ENCODE results near the gene PRKAA1.

The PRKAA1 gene
- total RNA-seq: 93.8 to 129 (median 119) reads per million in 3 donors

DNA sequence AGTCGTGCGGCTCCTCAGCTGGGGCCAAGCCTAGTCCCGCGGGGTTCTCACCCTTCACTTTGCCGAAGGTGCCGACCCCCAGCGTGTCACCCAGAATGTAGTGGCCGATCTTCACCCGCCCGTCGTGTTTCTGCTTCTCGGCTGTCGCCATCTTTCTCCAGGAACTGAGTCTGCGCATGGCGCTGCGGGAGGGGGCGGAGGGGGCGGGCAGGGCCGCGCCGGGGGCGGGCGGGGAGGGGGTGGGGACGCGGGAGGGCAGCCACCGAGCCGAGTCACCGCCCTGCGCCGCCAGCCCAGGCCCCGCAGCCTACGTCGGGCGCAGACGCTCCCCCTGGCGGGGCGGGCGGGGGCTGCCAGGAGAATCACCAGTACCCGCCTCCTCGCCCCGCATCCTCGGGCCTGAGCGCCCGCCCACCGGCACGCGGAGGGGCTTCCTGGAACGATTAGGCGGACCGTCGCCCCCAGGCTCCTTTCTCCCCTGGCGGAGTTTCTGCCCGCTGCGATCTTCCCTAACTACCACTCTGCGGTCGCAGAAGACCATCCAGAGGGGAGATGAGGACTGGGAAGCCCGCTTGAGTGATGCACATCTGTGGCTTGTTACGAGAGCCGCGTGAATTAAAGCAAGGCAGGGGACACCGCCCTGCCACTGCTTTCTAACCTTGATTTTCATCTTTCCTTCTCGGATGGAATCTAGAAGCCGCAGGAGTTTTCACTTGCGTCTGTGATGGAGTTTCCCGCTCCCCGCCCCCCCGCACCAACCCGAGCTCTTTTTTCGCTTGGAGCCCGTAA lies at the start of gene PRKAA1:
Gene PRKAA1, minus strand, starts transcription at position 363 of the 789 bp plus-strand sequence. Its CDS starts 185 bp downstream, at position 178.
- Histone ChIP-seq H3K9me3 (ENCODE audit: control insufficient read depth, low read length) (no peaks in the 10 kb centered on the region), H3K27me3 (replicated peaks; ENCODE audit: control insufficient read depth, insufficient read depth, low read length, poor library complexity, severe bottlenecking) (no peaks in the 10 kb centered on the region), H3K27ac (ENCODE audit: insufficient read depth, low read length, poor library complexity, severe bottlenecking) (peak within 1 kb of the TSS; percentile 91), H3K4me3 (ENCODE audit: insufficient read depth, low read depth, low read length, poor library complexity, severe bottlenecking) (peak within 1 kb of the TSS; percentile 91), H3K36me3 (ENCODE audit: control insufficient read depth, insufficient read depth, low read length) (no peaks in the 10 kb centered on the region), H3K4me1 (ENCODE audit: control insufficient read depth, insufficient read depth, low read length, poor library complexity, severe bottlenecking) (peaks cover 13% of the 10 kb centered on the region)
- DNase-seq: peak; percentile 82 to 87 (median 86)

DNA sequence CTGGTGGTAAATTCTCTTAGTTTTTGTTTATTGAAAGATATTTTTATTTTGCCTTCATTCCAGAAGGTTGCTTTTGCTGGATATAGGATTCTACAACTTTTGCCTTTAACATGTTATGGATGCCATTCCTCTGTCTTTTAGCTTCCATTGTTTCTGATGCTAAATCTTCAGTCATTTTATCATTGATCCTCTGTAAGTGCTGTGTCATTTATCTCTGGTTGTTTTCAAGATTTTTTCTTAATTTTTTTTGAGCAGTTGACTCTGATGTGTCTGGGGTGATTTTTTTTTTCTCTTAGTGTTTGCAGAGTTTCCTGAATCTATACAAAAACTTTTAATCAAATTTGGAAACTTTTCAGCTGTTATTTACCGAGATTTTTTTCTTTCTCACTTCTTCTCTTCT lies 49.4 kb upstream of the PRKAA1 start:
- Histone ChIP-seq H3K4me3 (ENCODE audit: insufficient read depth, low read depth, low read length, poor library complexity, severe bottlenecking) (no peak overlapping the region), H3K27ac (ENCODE audit: insufficient read depth, low read length, poor library complexity, severe bottlenecking) (no peak overlapping the region), H3K27me3 (replicated peaks; ENCODE audit: control insufficient read depth, insufficient read depth, low read length, poor library complexity, severe bottlenecking) (no peaks in the 10 kb centered on the region), H3K9me3 (ENCODE audit: control insufficient read depth, low read length) (no peaks in the 10 kb centered on the region), H3K36me3 (ENCODE audit: control insufficient read depth, insufficient read depth, low read length) (no peaks in the 10 kb centered on the region), H3K4me1 (ENCODE audit: control insufficient read depth, insufficient read depth, low read length, poor library complexity, severe bottlenecking) (no peaks in the 10 kb centered on the region)
- DNase-seq: no peak

DNA sequence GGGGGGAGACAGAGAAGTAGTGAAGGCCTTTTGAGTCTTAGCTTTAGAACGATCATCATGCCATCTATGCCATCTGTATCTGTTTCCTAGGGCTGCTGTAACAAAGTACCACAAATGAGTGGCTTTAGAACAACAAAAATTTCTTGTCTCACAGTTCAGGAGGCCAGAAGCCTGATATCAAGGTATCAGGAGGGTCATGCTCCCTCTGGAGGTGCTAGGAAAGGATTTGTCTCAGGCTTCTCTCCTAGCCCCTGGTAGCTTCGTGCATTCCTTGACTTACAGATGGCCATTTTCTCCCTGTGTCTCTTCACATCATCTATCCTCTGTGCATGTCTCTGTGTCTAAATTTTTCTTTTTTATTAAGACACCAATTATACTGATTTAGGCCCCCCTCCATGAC lies 48.2 kb upstream of the PRKAA1 start:
- H3K27ac ChIP-seq (ENCODE audit: insufficient read depth, low read length, poor library complexity, severe bottlenecking): no peak overlapping the region
- H3K36me3 ChIP-seq (ENCODE audit: control insufficient read depth, insufficient read depth, low read length): no peaks in the 10 kb centered on the region
- no peaks in the 10 kb centered on the region for H3K4me1 ChIP-seq (ENCODE audit: control insufficient read depth, insufficient read depth, low read length, poor library complexity, severe bottlenecking)
- H3K9me3 ChIP-seq (ENCODE audit: control insufficient read depth, low read length): no peaks in the 10 kb centered on the region
- H3K27me3 ChIP-seq (replicated peaks; ENCODE audit: control insufficient read depth, insufficient read depth, low read length, poor library complexity, severe bottlenecking): no peaks in the 10 kb centered on the region
- no peak for DNase-seq
- no peak overlapping the region for H3K4me3 ChIP-seq (ENCODE audit: insufficient read depth, low read depth, low read length, poor library complexity, severe bottlenecking)

DNA sequence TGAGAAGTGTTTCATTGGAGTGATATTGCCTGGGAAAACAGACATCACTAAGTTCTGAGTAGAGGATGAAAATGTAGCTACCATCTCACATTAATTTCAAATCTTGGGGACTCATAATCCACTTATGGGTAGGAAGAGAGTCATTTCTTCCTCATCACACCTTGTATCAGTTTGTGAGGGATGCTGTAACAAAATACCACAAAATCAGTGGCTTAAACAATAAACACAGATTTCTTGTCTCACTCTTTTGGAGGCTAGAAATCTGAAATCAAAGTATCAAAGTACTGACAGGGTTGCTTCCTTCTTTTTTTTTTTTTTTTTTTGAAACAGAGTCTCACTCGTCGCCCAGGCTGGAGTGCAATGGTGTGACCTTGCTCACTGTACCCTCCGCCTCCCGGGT lies 46.4 kb upstream of the PRKAA1 start:
- Histone ChIP-seq H3K27ac (ENCODE audit: insufficient read depth, low read length, poor library complexity, severe bottlenecking) (no peak overlapping the region), H3K4me1 (ENCODE audit: control insufficient read depth, insufficient read depth, low read length, poor library complexity, severe bottlenecking) (no peaks in the 10 kb centered on the region), H3K4me3 (ENCODE audit: insufficient read depth, low read depth, low read length, poor library complexity, severe bottlenecking) (no peak overlapping the region), H3K27me3 (replicated peaks; ENCODE audit: control insufficient read depth, insufficient read depth, low read length, poor library complexity, severe bottlenecking) (no peaks in the 10 kb centered on the region), H3K9me3 (ENCODE audit: control insufficient read depth, low read length) (no peaks in the 10 kb centered on the region), H3K36me3 (ENCODE audit: control insufficient read depth, insufficient read depth, low read length) (no peaks in the 10 kb centered on the region)
- DNase-seq: no peak

DNA sequence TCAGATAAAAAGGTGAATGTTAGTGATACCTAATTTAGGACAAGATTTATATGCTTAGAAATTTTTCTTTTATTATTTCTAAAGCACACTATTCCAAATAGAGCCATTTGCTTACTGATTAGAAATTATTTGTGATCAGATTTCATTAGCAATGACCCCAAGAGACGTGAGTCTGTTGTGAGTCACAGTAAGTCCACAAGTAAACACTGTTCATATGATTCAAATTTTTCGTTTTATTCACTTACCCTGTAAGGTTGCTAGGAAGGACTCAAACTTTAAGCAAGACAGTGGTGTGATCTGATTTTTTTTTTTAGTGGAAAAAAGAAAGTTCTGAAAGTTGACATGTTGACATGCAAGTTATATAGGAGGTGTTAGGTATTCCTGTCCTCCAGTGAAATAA lies 44.2 kb upstream of the PRKAA1 start:
- H3K36me3 ChIP-seq (ENCODE audit: control insufficient read depth, insufficient read depth, low read length): no peaks in the 10 kb centered on the region
- peaks cover 6% of the 10 kb centered on the region for H3K4me1 ChIP-seq (ENCODE audit: control insufficient read depth, insufficient read depth, low read length, poor library complexity, severe bottlenecking)
- H3K27me3 ChIP-seq (replicated peaks; ENCODE audit: control insufficient read depth, insufficient read depth, low read length, poor library complexity, severe bottlenecking): no peaks in the 10 kb centered on the region
- DNase-seq: no peak
- H3K27ac ChIP-seq (ENCODE audit: insufficient read depth, low read length, poor library complexity, severe bottlenecking): no peak overlapping the region
- H3K4me3 ChIP-seq (ENCODE audit: insufficient read depth, low read depth, low read length, poor library complexity, severe bottlenecking): no peak overlapping the region
- H3K9me3 ChIP-seq (ENCODE audit: control insufficient read depth, low read length): no peaks in the 10 kb centered on the region

DNA sequence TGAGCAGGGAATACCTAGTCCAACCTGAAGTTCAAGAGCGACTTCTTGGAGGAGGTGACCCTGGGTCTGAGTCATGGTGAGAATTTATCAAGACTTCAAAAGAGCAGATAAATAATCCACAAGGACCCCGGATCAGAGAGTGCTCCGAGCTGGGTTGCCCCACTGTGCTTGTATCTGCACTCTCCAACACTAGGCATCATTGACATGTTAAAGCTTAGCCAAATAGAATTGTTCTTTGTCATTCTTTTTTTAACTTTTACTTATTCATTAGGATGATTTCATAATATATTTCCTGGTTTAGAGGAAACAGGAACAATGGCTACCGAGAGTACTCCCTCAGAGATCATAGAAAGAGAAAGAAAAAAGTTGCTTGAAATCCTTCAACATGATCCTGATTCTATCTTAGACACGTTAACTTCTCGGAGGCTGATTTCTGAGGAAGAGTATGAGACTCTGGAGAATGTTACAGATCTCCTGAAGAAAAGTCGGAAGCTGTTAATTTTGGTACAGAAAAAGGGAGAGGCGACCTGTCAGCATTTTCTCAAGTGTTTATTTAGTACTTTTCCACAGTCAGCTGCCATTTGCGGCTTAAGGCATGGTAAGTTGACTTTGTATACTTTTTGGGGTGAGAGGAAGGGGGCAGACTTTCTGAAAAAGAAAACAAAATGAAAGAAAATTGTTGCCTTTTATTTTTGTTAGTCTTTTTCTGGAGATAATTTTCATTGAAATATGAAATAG lies 43.1 kb upstream of the PRKAA1 start, which contains the start of gene CARD6:
Gene CARD6, plus strand, starts transcription at position 300 of the 738 bp plus-strand sequence. Its CDS starts 16 bp downstream, at position 316.
- Histone ChIP-seq H3K27me3 (replicated peaks; ENCODE audit: control insufficient read depth, insufficient read depth, low read length, poor library complexity, severe bottlenecking) (no peaks in the 10 kb centered on the region), H3K9me3 (ENCODE audit: control insufficient read depth, low read length) (no peaks in the 10 kb centered on the region), H3K4me1 (ENCODE audit: control insufficient read depth, insufficient read depth, low read length, poor library complexity, severe bottlenecking) (peaks cover 6% of the 10 kb centered on the region), H3K27ac (ENCODE audit: insufficient read depth, low read length, poor library complexity, severe bottlenecking) (no peak within 1 kb of the TSS), H3K36me3 (ENCODE audit: control insufficient read depth, insufficient read depth, low read length) (no peaks in the 10 kb centered on the region), H3K4me3 (ENCODE audit: insufficient read depth, low read depth, low read length, poor library complexity, severe bottlenecking) (peak within 1 kb of the TSS; percentile 53)
- DNase-seq: no peak

DNA sequence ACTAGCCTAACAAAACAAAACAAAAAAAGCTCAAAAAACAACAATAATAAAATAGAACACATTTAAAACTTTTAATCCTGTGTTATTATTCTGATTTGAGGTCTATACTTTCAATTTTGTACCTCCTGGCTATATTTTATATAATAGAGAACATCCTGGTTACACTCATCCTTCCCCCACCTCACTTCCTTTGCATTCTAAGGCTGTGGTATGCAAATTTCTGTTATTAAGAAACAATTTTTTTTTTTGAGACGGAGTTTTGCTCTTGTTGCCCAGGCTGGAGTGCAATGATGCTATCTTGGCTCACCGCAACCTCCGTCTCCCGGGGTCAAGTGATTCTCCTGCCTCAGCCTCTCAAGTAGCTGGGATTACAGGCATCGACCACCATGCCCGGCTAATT lies 39.9 kb upstream of the PRKAA1 start:
- H3K36me3 ChIP-seq (ENCODE audit: control insufficient read depth, insufficient read depth, low read length): peaks cover 9% of the 10 kb centered on the region
- peak in 1 of 3 donors; percentile 17 for DNase-seq
- no peak overlapping the region for H3K4me3 ChIP-seq (ENCODE audit: insufficient read depth, low read depth, low read length, poor library complexity, severe bottlenecking)
- H3K27me3 ChIP-seq (replicated peaks; ENCODE audit: control insufficient read depth, insufficient read depth, low read length, poor library complexity, severe bottlenecking): no peaks in the 10 kb centered on the region
- no peaks in the 10 kb centered on the region for H3K9me3 ChIP-seq (ENCODE audit: control insufficient read depth, low read length)
- peaks cover 19% of the 10 kb centered on the region for H3K4me1 ChIP-seq (ENCODE audit: control insufficient read depth, insufficient read depth, low read length, poor library complexity, severe bottlenecking)
- H3K27ac ChIP-seq (ENCODE audit: insufficient read depth, low read length, poor library complexity, severe bottlenecking): peak overlapping the region; percentile 1

DNA sequence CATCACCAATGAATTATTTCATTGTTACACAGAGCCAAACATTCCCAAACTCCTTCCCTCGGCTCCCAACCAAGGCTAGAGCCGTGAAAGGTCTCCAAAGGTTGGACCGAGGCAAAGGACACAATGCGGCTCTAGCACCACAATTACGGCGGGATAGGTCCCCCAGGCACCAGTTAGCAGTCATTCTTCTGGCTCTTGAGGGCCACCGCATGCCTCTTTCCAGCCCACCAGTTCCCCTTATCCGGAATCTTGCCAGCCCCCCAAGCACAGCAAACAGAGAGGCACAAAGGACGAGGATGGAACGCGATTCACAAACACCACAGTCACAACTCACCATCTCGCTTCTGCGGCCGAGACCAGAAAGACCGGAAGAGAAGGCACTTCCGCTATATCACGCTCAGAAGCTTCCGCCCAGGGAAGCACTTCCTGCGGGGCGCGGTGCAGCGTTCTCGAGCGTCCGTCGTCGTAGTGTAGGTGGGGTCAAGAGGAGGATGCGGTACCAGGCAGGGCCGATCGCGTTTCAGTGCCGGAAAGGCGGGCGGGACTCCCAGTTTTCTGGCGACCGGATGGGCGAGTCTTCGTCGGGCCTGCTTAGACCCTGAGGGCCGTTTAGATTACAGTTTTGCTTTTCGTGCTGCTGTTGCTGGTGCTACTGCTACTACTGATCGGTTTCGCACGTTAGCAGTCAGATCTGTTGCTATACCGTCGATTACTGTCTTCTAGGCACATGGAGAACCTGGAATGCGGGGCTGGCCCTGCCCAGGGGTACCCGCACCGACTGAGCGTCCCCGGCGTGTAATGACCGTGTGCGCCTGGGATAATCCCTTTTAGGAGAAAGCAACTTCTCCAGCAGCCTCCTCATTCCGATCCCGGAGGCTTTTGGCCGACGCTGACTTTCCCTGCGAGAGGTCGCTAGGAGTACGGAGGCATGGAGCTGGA lies 36.9 kb upstream of the PRKAA1 start, which contains the start of gene RPL37:
Gene RPL37, minus strand, starts transcription at position 374 of the 939 bp plus-strand sequence. Its CDS starts 37 bp downstream, at position 337.
- H3K27me3 ChIP-seq (replicated peaks; ENCODE audit: control insufficient read depth, insufficient read depth, low read length, poor library complexity, severe bottlenecking): no peaks in the 10 kb centered on the region
- H3K9me3 ChIP-seq (ENCODE audit: control insufficient read depth, low read length): no peaks in the 10 kb centered on the region
- peaks cover 24% of the 10 kb centered on the region for H3K4me1 ChIP-seq (ENCODE audit: control insufficient read depth, insufficient read depth, low read length, poor library complexity, severe bottlenecking)
- peak within 1 kb of the TSS; percentile 92 for H3K27ac ChIP-seq (ENCODE audit: insufficient read depth, low read length, poor library complexity, severe bottlenecking)
- H3K4me3 ChIP-seq (ENCODE audit: insufficient read depth, low read depth, low read length, poor library complexity, severe bottlenecking): peak within 1 kb of the TSS; percentile 66
- H3K36me3 ChIP-seq (ENCODE audit: control insufficient read depth, insufficient read depth, low read length): peaks cover 38% of the 10 kb centered on the region
- peak; percentile 80 to 85 (median 81) for DNase-seq

DNA sequence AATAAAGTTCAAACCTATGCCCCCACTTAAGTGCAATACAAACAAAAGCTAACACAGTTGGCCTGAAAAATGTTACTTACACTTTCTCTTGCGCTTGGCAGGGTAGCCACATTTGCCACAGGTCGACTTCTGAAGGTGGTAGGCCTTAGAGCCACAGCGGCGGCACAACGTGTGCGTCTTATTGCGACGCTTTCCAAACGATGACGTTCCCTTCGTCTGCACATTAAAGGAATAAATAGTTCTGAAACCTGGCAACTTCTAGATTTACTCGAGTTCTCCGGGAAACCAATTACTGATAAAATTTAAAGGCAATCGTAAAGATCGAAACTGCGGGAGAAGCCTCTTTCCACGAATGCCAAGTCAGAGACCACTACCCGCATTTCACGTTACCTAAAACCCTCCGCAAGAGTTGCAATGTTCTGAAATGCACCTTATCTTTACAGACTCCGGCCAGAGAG lies 36.2 kb upstream of the PRKAA1 start:
- H3K9me3 ChIP-seq (ENCODE audit: control insufficient read depth, low read length): no peaks in the 10 kb centered on the region
- peak overlapping the region; percentile 92 for H3K27ac ChIP-seq (ENCODE audit: insufficient read depth, low read length, poor library complexity, severe bottlenecking)
- peak overlapping the region; percentile 66 for H3K4me3 ChIP-seq (ENCODE audit: insufficient read depth, low read depth, low read length, poor library complexity, severe bottlenecking)
- peaks cover 24% of the 10 kb centered on the region for H3K4me1 ChIP-seq (ENCODE audit: control insufficient read depth, insufficient read depth, low read length, poor library complexity, severe bottlenecking)
- H3K27me3 ChIP-seq (replicated peaks; ENCODE audit: control insufficient read depth, insufficient read depth, low read length, poor library complexity, severe bottlenecking): no peaks in the 10 kb centered on the region
- peak; percentile 30 to 51 (median 35) for DNase-seq
- H3K36me3 ChIP-seq (ENCODE audit: control insufficient read depth, insufficient read depth, low read length): peaks cover 44% of the 10 kb centered on the region

Measured in effector memory CD4-positive, alpha-beta T cell (primary cell).